NT2/D1 (cell line): Measurements from ENCODE around the gene LIX1.

Source experiments
- YY1 ChIP-seq: IDR thresholded peaks from 2 replicates; pipeline ENCODE4 v1.6.1; 2011; ENCODE audit not compliant: insufficient read length, insufficient read depth
- ZNF274 ChIP-seq: IDR thresholded peaks from 2 replicates; pipeline ENCODE4 v1.6.1; 2011; ENCODE audit warnings: mild to moderate bottlenecking, low read depth, low read length

GRCh38 chr5:97119007-97119390 is 23.4 kb downstream of the LIX1 start:
- no peak for TF ChIP-seq ZNF274
- no peak for TF ChIP-seq YY1
